HCT116 (cell line): Measurements from ENCODE around the gene HTR3A. TPM values are rescaled to one million over a fixed set of nuclear protein-coding genes. Genes with fewer than 3 reads are reported as not detected.

ENCODE experiments used
- ATAC-seq: fragments of 200-7000 bp; cut with Tn5 transposase; 2 replicates; pipeline ENCODE4 v1.9.1; 2020; ENCODE audit warnings: mild to moderate bottlenecking, moderate library complexity
- BruUV-seq: library from RNA; stranded (reverse); fragments of 400-500 nt; replicated peaks from 2 replicates; lab custom pipeline; 2021; lab: Mats Ljungman, UMichigan
- CTCF ChIA-PET: fragments of 300-600 bp; sonication (Branson Sonifier 250); formaldehyde crosslinking; loops from one replicate; lab custom pipeline; 2021; ENCODE audit warnings: antibody characterized with exemption; lab: Charles Lee
- POLR2A ChIA-PET: fragments of 300-600, 350-600 bp; sonication (Branson Sonifier 250); formaldehyde crosslinking; loops from one replicate; lab custom pipeline; 2021; ENCODE audit warnings: antibody characterized with exemption; lab: Charles Lee
- RAD21 ChIA-PET, 2 experiments: fragments of 300-600 bp; sonication (Branson Sonifier 250); formaldehyde crosslinking; loops; one replicate each; lab custom pipeline; 2023; ENCODE audit warnings: low total read pairs in 2 of 2; ENCODE audit not compliant: uncharacterized antibody in 2 of 2, unreplicated experiment in 2 of 2, low non-redundant PET in 1 of 2; lab: Charles Lee
- DNase-seq: peaks from one replicate; pipeline ENCODE4 v3.0.0-alpha.2; 2010; ENCODE audit warnings: low read depth, low spot score
- H2AFZ ChIP-seq: fragments of 200-600 bp; shearing (Covaris generic), sonication (generic); 2 replicates; pipeline ENCODE4 v1.6.1; 2017; ENCODE audit warnings: low read depth, mixed run types, mixed read lengths, antibody characterized with exemption, low read length; ENCODE audit not compliant: poor library complexity, severe bottlenecking
- H3K27ac ChIP-seq: 2 replicates; pipeline ENCODE4 v1.5.1; 2012; ENCODE audit warnings: low read depth, low read length
- H3K27me3 ChIP-seq: fragments of 200-600 bp; sonication (generic); 2 replicates; pipeline ENCODE4 v1.6.1; 2016; ENCODE audit warnings: mixed run types, low read length, mixed read lengths; ENCODE audit not compliant: insufficient read depth
- H3K36me3 ChIP-seq, 2 experiments: fragments of 200-500 bp in 1 of 2; fragments of 200-600 bp in 1 of 2; sonication (Bioruptor generic) in 1 of 2; sonication (generic) in 1 of 2; 2 replicates each; pipeline versions ENCODE4 v1.5.1 to v1.6.1; 2014 to 2016; ENCODE audit warnings: low read length in 2 of 2, inconsistent platforms in 1 of 2, mixed read lengths in 1 of 2, mixed run types in 1 of 2; ENCODE audit not compliant: insufficient read depth in 2 of 2, control insufficient read depth in 1 of 2
- H3K4me1 ChIP-seq, 2 experiments: fragments of 200-600 bp in 1 of 2; sonication (generic) in 1 of 2; 2 replicates each; pipeline versions ENCODE4 v1.5.1 to v1.6.1; 2012 to 2017; ENCODE audit warnings: low read length in 2 of 2, inconsistent platforms in 1 of 2, mild to moderate bottlenecking in 1 of 2, mixed read lengths in 1 of 2, mixed run types in 1 of 2, moderate library complexity in 1 of 2; ENCODE audit not compliant: insufficient read depth in 2 of 2, control insufficient read depth in 1 of 2
- H3K4me2 ChIP-seq: fragments of 200-600 bp; sonication (generic); 2 replicates; pipeline ENCODE4 v1.6.1; 2017; ENCODE audit warnings: mixed run types, low read length, mixed read lengths
- H3K4me3 ChIP-seq, 2 experiments: fragments of 200-600 bp in 1 of 2; sonication (generic) in 1 of 2; replicated peaks in 1 of 2; 2 replicates each; pipeline ENCODE4 v1.5.1; 2011 to 2016; ENCODE audit warnings: low read length in 2 of 2, control low read depth in 1 of 2, low read depth in 1 of 2, mild to moderate bottlenecking in 1 of 2, mixed read lengths in 1 of 2, mixed run types in 1 of 2
- H3K79me2 ChIP-seq: fragments of 200-600 bp; sonication (generic); 2 replicates; pipeline ENCODE4 v1.6.1; 2017; ENCODE audit warnings: mild to moderate bottlenecking, mixed run types, low read length, moderate library complexity, mixed read lengths; ENCODE audit not compliant: insufficient read depth
- H3K9ac ChIP-seq: fragments of 200-600 bp; sonication (generic); 2 replicates; pipeline ENCODE4 v1.6.1; 2016; ENCODE audit warnings: low read length, mixed read lengths
- H3K9me2 ChIP-seq: fragments of 200-600 bp; sonication (generic), shearing (Covaris generic); 2 replicates; pipeline ENCODE4 v1.6.1; 2017; ENCODE audit warnings: mixed run types, mild to moderate bottlenecking, moderate library complexity; ENCODE audit not compliant: insufficient read depth
- H3K9me3 ChIP-seq, 2 experiments: fragments of 200-500 bp in 1 of 2; fragments of 200-600 bp in 1 of 2; sonication (Bioruptor generic) in 1 of 2; sonication (generic) in 1 of 2; 2 replicates each; pipeline ENCODE4 v1.6.1; 2014 to 2017; ENCODE audit warnings: low read length in 2 of 2, mixed read lengths in 2 of 2, inconsistent platforms in 1 of 2, low read depth in 1 of 2, mild to moderate bottlenecking in 1 of 2, mixed run types in 1 of 2, moderate library complexity in 1 of 2; ENCODE audit not compliant: control insufficient read depth in 1 of 2, insufficient read depth in 1 of 2
- H4K20me1 ChIP-seq: fragments of 200-600 bp; sonication (generic), shearing (Covaris generic); 2 replicates; pipeline ENCODE4 v1.6.1; 2017; ENCODE audit warnings: mixed run types, mild to moderate bottlenecking, moderate library complexity; ENCODE audit not compliant: insufficient read depth
- CBX3 ChIP-seq: IDR thresholded peaks from 2 replicates; pipeline ENCODE4 v1.6.1; 2012; ENCODE audit warnings: low read depth
- ELF1 ChIP-seq: IDR thresholded peaks from 2 replicates; pipeline ENCODE4 v1.6.1; 2012; ENCODE audit warnings: low read depth, borderline replicate concordance
- EZH2 ChIP-seq: fragments of 200-600 bp; sonication (generic); IDR thresholded peaks from 2 replicates; pipeline ENCODE4 v1.6.1; 2017; ENCODE audit warnings: antibody characterized with exemption, mixed run types
- FOSL1 ChIP-seq: IDR thresholded peaks from 2 replicates; pipeline ENCODE4 v1.6.1; 2012; ENCODE audit warnings: low read depth
- JUND ChIP-seq: IDR thresholded peaks from 2 replicates; pipeline ENCODE4 v1.6.1; 2012
- POLR2AphosphoS5 ChIP-seq: IDR thresholded peaks from 2 replicates; pipeline ENCODE4 v1.6.1; 2011; ENCODE audit warnings: mild to moderate bottlenecking, low read depth, low read length, moderate library complexity
- REST ChIP-seq: IDR thresholded peaks from 2 replicates; pipeline ENCODE4 v1.6.1; 2012; ENCODE audit warnings: low read depth
- TCF7L2 ChIP-seq: IDR thresholded peaks from 2 replicates; pipeline ENCODE4 v1.7.0; 2011; ENCODE audit warnings: borderline replicate concordance, inconsistent platforms; ENCODE audit not compliant: insufficient read depth, insufficient read length; ENCODE audit errors: extremely low read depth
- YY1 ChIP-seq: IDR thresholded peaks from 2 replicates; pipeline ENCODE4 v1.6.1; 2011; ENCODE audit warnings: low read length, low read depth, moderate library complexity, mild to moderate bottlenecking; ENCODE audit not compliant: insufficient replicate concordance; ENCODE audit errors: extremely low read depth
- intact Hi-C: fragments of 100-400 bp; cut with micrococcal nuclease; formaldehyde crosslinking; loops from 2 replicates; pipeline ENCODE4 v1.10.0; 2022
- total RNA-seq: library from RNA; stranded (reverse); gene quantifications from one replicate; pipeline ENCODE4 v1.2.1, GENCODE V29; 2021; ENCODE audit not compliant: unreplicated experiment

Gene HTR3A
- total RNA-seq, 1 experiment from 2014 or later, result 0.12 TPM

GRCh38 chr11:113977701-113978100 lies 2.8 kb downstream of the HTR3A start:
- intact Hi-C loops, result loop anchor here (5.0 kb wide), 1 partner anchor 80 kb away; no protein-coding TSS in a partner anchor
- H3K79me2 ChIP-seq, result no peaks in the 10 kb centered on the region
- TF ChIP-seq TCF7L2 (no peak), CBX3 (no peak), POLR2AphosphoS5 (no peak), FOSL1 (no peak), ELF1 (no peak), YY1 (no peak), JUND (no peak), REST (no peak), EZH2 (no peak)
- TF ChIP-seq, all 23 proteins: peak for 0
- H3K36me3 ChIP-seq, result no peaks in the 10 kb centered on the region
- no peaks in the 10 kb centered on the region for H3K9me3 ChIP-seq
- ChIA-PET POLR2A (no interaction called here), CTCF (no interaction called here), RAD21 (no interaction called here)
- peaks cover 54% of the 10 kb centered on the region for H3K27me3 ChIP-seq
- H3K4me3 ChIP-seq, result no peak overlapping the region
- H2AFZ ChIP-seq, result no peak overlapping the region
- ATAC-seq, result no peak
- DNase-seq, result no peak
- H3K9me2 ChIP-seq, result no peaks in the 10 kb centered on the region
- no peaks in the 10 kb centered on the region for H4K20me1 ChIP-seq
- BruUV-seq, result no TSS peak
- H3K4me1 ChIP-seq, result peaks cover 13 to 14% of the 10 kb centered on the region in 2 experiments; a peak in 3 of 4 replicates
- no peak overlapping the region for H3K27ac ChIP-seq
- no peak overlapping the region for H3K9ac ChIP-seq
- no peak overlapping the region for H3K4me2 ChIP-seq
